Uterus (tissue), 2 donors: ENCODE results near the gene TMEM184B.

Experiments
- POLR2A ChIP-seq, 2 donors: fragments of 450-650 bp; IDR thresholded peaks; one replicate each; pipeline ENCODE4 v1.6.1; 2016; ENCODE audit warnings: antibody characterized with exemption in 2 of 2, mild to moderate bottlenecking in 1 of 2, moderate library complexity in 1 of 2
- TF ChIP-seq, protein P1 (sequence below), 4 experiments: fragments of 200-600 bp in 2 of 4; fragments of 450-650 bp in 2 of 4; sonication (generic) in 2 of 4; IDR thresholded peaks; one replicate each; pipeline ENCODE4 v1.5.1; 2016 to 2019; ENCODE audit warnings: antibody characterized with exemption in 4 of 4, mild to moderate bottlenecking in 2 of 4, moderate library complexity in 1 of 4

DNA sequence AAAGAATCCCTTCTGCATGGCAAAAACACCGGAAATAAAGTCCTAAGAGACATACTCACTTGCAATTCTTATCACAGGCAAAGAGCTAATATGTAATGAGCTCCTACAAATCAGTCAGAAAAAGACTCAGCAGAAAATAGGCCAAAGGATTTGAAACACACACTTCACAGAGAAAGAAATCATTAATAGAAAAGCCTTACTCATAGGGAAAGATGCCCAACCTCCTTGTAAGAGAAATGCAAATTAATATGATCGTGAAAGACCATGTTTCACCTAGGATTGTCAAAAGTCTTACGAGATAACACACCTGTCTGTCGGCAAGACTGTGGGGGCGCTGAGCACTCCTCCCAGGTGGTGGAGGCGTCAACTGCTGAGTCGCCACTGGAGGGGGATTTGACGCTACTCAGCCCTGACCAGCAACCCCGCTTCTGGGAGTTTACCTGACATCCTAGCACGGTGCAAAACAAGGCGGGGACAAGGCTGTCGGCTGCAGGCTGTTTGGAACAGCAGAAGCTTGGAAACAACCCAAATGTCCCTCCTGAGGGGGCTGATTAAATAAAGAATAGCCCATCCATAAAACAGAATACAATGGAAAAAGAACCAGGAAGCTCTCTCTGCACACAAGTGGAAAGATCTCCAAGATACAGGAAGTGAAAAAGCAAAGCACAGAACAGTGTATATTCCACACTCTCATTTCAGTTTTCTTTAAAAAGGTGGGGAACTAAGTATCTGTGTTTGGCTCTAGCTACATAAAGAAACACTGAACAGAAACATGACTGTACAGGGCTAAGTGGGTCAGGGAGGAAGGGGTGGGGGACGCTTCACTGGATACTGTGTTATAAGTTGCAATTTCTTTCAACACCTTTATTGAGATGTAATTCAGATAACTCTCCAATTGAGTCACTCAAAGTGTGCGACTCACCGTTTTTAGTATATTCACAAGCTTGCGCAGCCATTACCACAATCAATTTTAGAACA, 33.0 kb upstream of the TMEM184B start:
- TF ChIP-seq POLR2A (IDR thresholded peaks at IDR 0.05) = no peak
- TF ChIP-seq, protein P1, sequence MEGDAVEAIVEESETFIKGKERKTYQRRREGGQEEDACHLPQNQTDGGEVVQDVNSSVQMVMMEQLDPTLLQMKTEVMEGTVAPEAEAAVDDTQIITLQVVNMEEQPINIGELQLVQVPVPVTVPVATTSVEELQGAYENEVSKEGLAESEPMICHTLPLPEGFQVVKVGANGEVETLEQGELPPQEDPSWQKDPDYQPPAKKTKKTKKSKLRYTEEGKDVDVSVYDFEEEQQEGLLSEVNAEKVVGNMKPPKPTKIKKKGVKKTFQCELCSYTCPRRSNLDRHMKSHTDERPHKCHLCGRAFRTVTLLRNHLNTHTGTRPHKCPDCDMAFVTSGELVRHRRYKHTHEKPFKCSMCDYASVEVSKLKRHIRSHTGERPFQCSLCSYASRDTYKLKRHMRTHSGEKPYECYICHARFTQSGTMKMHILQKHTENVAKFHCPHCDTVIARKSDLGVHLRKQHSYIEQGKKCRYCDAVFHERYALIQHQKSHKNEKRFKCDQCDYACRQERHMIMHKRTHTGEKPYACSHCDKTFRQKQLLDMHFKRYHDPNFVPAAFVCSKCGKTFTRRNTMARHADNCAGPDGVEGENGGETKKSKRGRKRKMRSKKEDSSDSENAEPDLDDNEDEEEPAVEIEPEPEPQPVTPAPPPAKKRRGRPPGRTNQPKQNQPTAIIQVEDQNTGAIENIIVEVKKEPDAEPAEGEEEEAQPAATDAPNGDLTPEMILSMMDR (IDR thresholded peaks at IDR 0.05) = peak in 1 of 4 experiments; percentile 20
